ENCODE results near the gene PRKAR2B. TPM values are rescaled to one million over a fixed set of nuclear protein-coding genes. Genes with fewer than 3 reads are reported as not detected.

The PRKAR2B gene
- total RNA-seq, 2 donors from 2014 or later, result 3.9 to 5.3 TPM

GRCh38 chr7:107012691-107013090, 31.8 kb upstream of the PRKAR2B start:
- no peak for ATAC-seq (ENCODE audit: insufficient number of reproducible peaks, low FRiP score, low read depth)
- TF ChIP-seq CTCF (IDR thresholded peaks at IDR 0.05), result no peak

GRCh38 chr7:107014387-107015023, 30.0 kb upstream of the PRKAR2B start:
- Histone ChIP-seq H3K27ac (no peak overlapping the region), H3K4me1 (ENCODE audit: control insufficient read depth in 1 of 2, low read depth in 2 of 2) (no peaks in the 10 kb centered on the region), H3K4me3 (no peak overlapping the region), H3K36me3 (no peaks in the 10 kb centered on the region), H3K27me3 (replicated peaks; ENCODE audit: insufficient read depth) (no peaks in the 10 kb centered on the region), H3K9me3 (no peaks in the 10 kb centered on the region)
- no peak for TF ChIP-seq CTCF (IDR thresholded peaks at IDR 0.05)
- ATAC-seq (ENCODE audit: insufficient number of reproducible peaks, low FRiP score, low read depth) (no peak), DNase-seq (ENCODE audit: low spot score) (no peak)

More at GRCh38 chr7:107012691-107013090, 31.8 kb upstream of the PRKAR2B start:
- DNase-seq (ENCODE audit: low spot score), result no peak
- no peaks in the 10 kb centered on the region for H3K9me3 ChIP-seq
- no peaks in the 10 kb centered on the region for H3K27me3 ChIP-seq (replicated peaks; ENCODE audit: insufficient read depth)
- no peaks in the 10 kb centered on the region for H3K36me3 ChIP-seq
- no peak overlapping the region for H3K27ac ChIP-seq
- H3K4me3 ChIP-seq, result no peak overlapping the region
- H3K4me1 ChIP-seq (ENCODE audit: control insufficient read depth in 1 of 2, low read depth in 2 of 2), result no peaks in the 10 kb centered on the region

GRCh38 chr7:107016312-107016711, 28.2 kb upstream of the PRKAR2B start:
- no peaks in the 10 kb centered on the region for H3K27me3 ChIP-seq (replicated peaks; ENCODE audit: insufficient read depth)
- no peak for TF ChIP-seq CTCF (IDR thresholded peaks at IDR 0.05)
- H3K36me3 ChIP-seq, result no peaks in the 10 kb centered on the region
- ATAC-seq (ENCODE audit: insufficient number of reproducible peaks, low FRiP score, low read depth) (no peak), DNase-seq (ENCODE audit: low spot score) (no peak)
- H3K9me3 ChIP-seq, result no peaks in the 10 kb centered on the region
- H3K4me3 ChIP-seq, result no peak overlapping the region
- no peak overlapping the region for H3K27ac ChIP-seq
- H3K4me1 ChIP-seq (ENCODE audit: control insufficient read depth in 1 of 2, low read depth in 2 of 2), result no peaks in the 10 kb centered on the region

GRCh38 chr7:107017965-107018719, 26.4 kb upstream of the PRKAR2B start:
- H3K4me3 ChIP-seq, result no peak overlapping the region
- no peak overlapping the region for H3K27ac ChIP-seq
- ATAC-seq (ENCODE audit: insufficient number of reproducible peaks, low FRiP score, low read depth) (no peak), DNase-seq (ENCODE audit: low spot score) (no peak)
- H3K4me1 ChIP-seq (ENCODE audit: control insufficient read depth in 1 of 2, low read depth in 2 of 2), result no peaks in the 10 kb centered on the region
- no peaks in the 10 kb centered on the region for H3K9me3 ChIP-seq
- no peak for TF ChIP-seq CTCF (IDR thresholded peaks at IDR 0.05)
- H3K36me3 ChIP-seq, result no peaks in the 10 kb centered on the region
- no peaks in the 10 kb centered on the region for H3K27me3 ChIP-seq (replicated peaks; ENCODE audit: insufficient read depth)

GRCh38 chr7:107020400-107020799, 24.1 kb upstream of the PRKAR2B start:
- Histone ChIP-seq H3K9me3 (no peaks in the 10 kb centered on the region), H3K4me1 (ENCODE audit: control insufficient read depth in 1 of 2, low read depth in 2 of 2) (no peaks in the 10 kb centered on the region), H3K36me3 (no peaks in the 10 kb centered on the region), H3K27me3 (replicated peaks; ENCODE audit: insufficient read depth) (no peaks in the 10 kb centered on the region), H3K27ac (no peak overlapping the region), H3K4me3 (no peak overlapping the region)
- DNase-seq (ENCODE audit: low spot score) (no peak), ATAC-seq (ENCODE audit: insufficient number of reproducible peaks, low FRiP score, low read depth) (no peak)
- TF ChIP-seq CTCF (IDR thresholded peaks at IDR 0.05), result no peak
